Measurements from ENCODE around the gene CBR3. TPM values are rescaled to one million over a fixed set of nuclear protein-coding genes. Genes with fewer than 3 reads are reported as not detected.

Gene CBR3
- total RNA-seq, 1 donor from 2014 or later, result 6.5 TPM

- DNase-seq, result no peak
Observed at GRCh38 chr21:36185523-36185922, 50.6 kb downstream of the CBR3 start.

- DNase-seq, result no peak
Observed at GRCh38 chr21:36186081-36186480, 51.2 kb downstream of the CBR3 start.

- DNase-seq, result no peak
Observed at GRCh38 chr21:36186506-36187399, 51.9 kb downstream of the CBR3 start.

GRCh38 chr21:36188081-36188681 lies 53.3 kb downstream of the CBR3 start:
- no peak for DNase-seq

- no peak for DNase-seq
Observed at GRCh38 chr21:36188937-36189336, 54.1 kb downstream of the CBR3 start.

- DNase-seq, result no peak
Observed at GRCh38 chr21:36190736-36191135, 55.9 kb downstream of the CBR3 start.

GRCh38 chr21:36193200-36193599 lies 58.3 kb downstream of the CBR3 start:
- no peak for DNase-seq

- no peak for DNase-seq
Observed at GRCh38 chr21:36194024-36194423, 59.1 kb downstream of the CBR3 start.

GRCh38 chr21:36195613-36196012 lies 60.7 kb downstream of the CBR3 start:
- no peak for DNase-seq

Other genes starting within 250 kb of the CBR3 start
- gene SETD4, start 74.6 kb upstream of the CBR3 start, total RNA-seq, result 26.1 TPM
- 49.4 TPM for gene CBR1, start 65.1 kb upstream of the CBR3 start, total RNA-seq
- 26.1 TPM for gene DOP1B, start 21.7 kb downstream of the CBR3 start, total RNA-seq
- 84.5 TPM for gene MORC3, start 185.1 kb downstream of the CBR3 start, total RNA-seq

Data from tongue (tissue), 2 donors.